ENCODE data around the gene KATNAL1. TPM values are rescaled to one million over a fixed set of nuclear protein-coding genes. Genes with fewer than 3 reads are reported as not detected.

KATNAL1 gene
- total RNA-seq, 1 experiment from 2014 or later, result 11.2 TPM

- no peak overlapping the region for H4K8ac ChIP-seq (replicated peaks; ENCODE audit: insufficient read length, low read depth, low read length)
- H3K27me3 ChIP-seq (ENCODE audit: insufficient read depth, low read length), result no peaks in the 10 kb centered on the region
- no peak overlapping the region for H4K5ac ChIP-seq (ENCODE audit: insufficient read length, low read depth, low read length)
- no peak overlapping the region for H3K4ac ChIP-seq (ENCODE audit: low read depth, low read length)
- DNase-seq, result no peak
- H3K36me3 Mint-ChIP-seq (ENCODE audit: insufficient read depth in 1 of 3, low read depth in 3 of 3), result peaks cover 4 to 8% (median 7%) of the 10 kb centered on the region in 3 experiments; a peak in 3 of 7 replicates
- H3T11ph ChIP-seq (ENCODE audit: low read length), result no peak overlapping the region
- no peak overlapping the region for H3K23ac ChIP-seq (ENCODE audit: insufficient read length, low read depth, low read length)
- no peaks in the 10 kb centered on the region for H3K23me2 ChIP-seq (ENCODE audit: insufficient read length, low read depth, low read length, poor library complexity, severe bottlenecking)
- peaks cover 6% of the 10 kb centered on the region in 2 experiments for H3K9me3 Mint-ChIP-seq
- no peak overlapping the region for H4K91ac ChIP-seq (ENCODE audit: insufficient read length, low read depth, low read length)
- H2BK20ac ChIP-seq (ENCODE audit: low read depth, low read length, poor library complexity, severe bottlenecking), result no peak overlapping the region
- no peak overlapping the region for H2AK5ac ChIP-seq (ENCODE audit: insufficient read length, low read length)
- no peak overlapping the region for H2BK120ac ChIP-seq (ENCODE audit: low read depth, low read length, poor library complexity, severe bottlenecking)
- H3K27ac ChIP-seq (ENCODE audit: insufficient read length, low read depth, low read length), result no peak overlapping the region
- H2BK5ac ChIP-seq (ENCODE audit: insufficient read length, low read length), result no peak overlapping the region
- H3K4me2 ChIP-seq (ENCODE audit: insufficient read depth, insufficient read length, low read length), result no peak overlapping the region
- H3K18ac ChIP-seq (ENCODE audit: insufficient read length, low read depth, low read length), result no peak overlapping the region
- H3K27me3 Mint-ChIP-seq (ENCODE audit: low read depth), result no peaks in the 10 kb centered on the region; the same call in 1 of the 2 replicates
- no peaks in the 10 kb centered on the region for H3K4me1 ChIP-seq (ENCODE audit: insufficient read depth, low read length)
- H3K79me2 ChIP-seq (ENCODE audit: insufficient read depth, low read length), result no peaks in the 10 kb centered on the region
- H3K14ac ChIP-seq (ENCODE audit: insufficient read depth, low read length), result no peak overlapping the region
- H3K56ac ChIP-seq (ENCODE audit: insufficient read length, low read depth, low read length), result no peak overlapping the region
- no peaks in the 10 kb centered on the region for H3K79me1 ChIP-seq (ENCODE audit: insufficient read depth, low read depth, low read length, poor library complexity, severe bottlenecking)
- H3K27ac Mint-ChIP-seq, result no peak overlapping the region
- H3K9me3 ChIP-seq (ENCODE audit: control insufficient read depth, low read depth, low read length), result no peaks in the 10 kb centered on the region
- no peak overlapping the region for H2BK12ac ChIP-seq (ENCODE audit: insufficient read length, low read depth, low read length)
- peaks cover 7 to 12% of the 10 kb centered on the region in 2 experiments for H3K4me1 Mint-ChIP-seq
- WGBS (ENCODE audit: extremely low coverage, insufficient read length, low lambda C conversion rate), result no CpG with 5 or more reads among the region's 2 CpGs
- H2BK15ac ChIP-seq (ENCODE audit: low read depth, low read length), result no peak overlapping the region
- no peak overlapping the region for H3K4me3 Mint-ChIP-seq
- no peak overlapping the region for H2AFZ ChIP-seq (ENCODE audit: low read length)
- TF ChIP-seq CTCF (conservative IDR thresholded peaks at IDR 0.05), result no peak
- no peaks in the 10 kb centered on the region for H4K20me1 ChIP-seq (ENCODE audit: control insufficient read depth, insufficient read depth, insufficient read length)
- H3K9ac ChIP-seq (ENCODE audit: extremely low read depth, insufficient read length, low read length), result no peak overlapping the region
Observed at GRCh38 chr13:30352121-30352520, 44.8 kb upstream of the KATNAL1 start.
